MM.1S (cell line): ENCODE data around the gene CLTB.

Source experiments
- DNase-seq: peaks from one replicate; pipeline ENCODE4 v3.0.0-alpha.2; 2015
- H2AFZ ChIP-seq: fragments of 300-600 bp; sonication (generic); 2 replicates; pipeline ENCODE4 v1.6.0; 2016; ENCODE audit warnings: antibody characterized with exemption, low read length
- H3F3A ChIP-seq: fragments of 300-600 bp; sonication (generic); 2 replicates; pipeline ENCODE4 v1.6.1; 2016; ENCODE audit warnings: mild to moderate bottlenecking, antibody characterized with exemption, low read length, moderate library complexity, mixed read lengths; ENCODE audit not compliant: insufficient read depth
- H3K27ac ChIP-seq: fragments of 300-600 bp; sonication (generic); 2 replicates; pipeline ENCODE4 v1.5.1; 2016; ENCODE audit warnings: mild to moderate bottlenecking, low read length
- H3K27me3 ChIP-seq: fragments of 300-600 bp; sonication (generic); replicated peaks from 2 replicates; pipeline ENCODE4 v1.6.0; 2016; ENCODE audit warnings: low read length; ENCODE audit not compliant: insufficient read depth
- H3K36me3 ChIP-seq: fragments of 300-600 bp; sonication (generic); replicated peaks from 2 replicates; pipeline ENCODE4 v1.6.1; 2016; ENCODE audit warnings: mild to moderate bottlenecking, low read length, mixed read lengths; ENCODE audit not compliant: insufficient read depth
- H3K4me1 ChIP-seq: fragments of 300-600 bp; sonication (generic); 2 replicates; pipeline ENCODE4 v1.6.1; 2016; ENCODE audit warnings: low read length, mixed read lengths
- H3K4me2 ChIP-seq: fragments of 300-600 bp; sonication (generic); 2 replicates; pipeline ENCODE4 v1.6.0; 2016; ENCODE audit warnings: low read depth, low read length
- H3K4me3 ChIP-seq: fragments of 300-600 bp; sonication (generic); 2 replicates; pipeline ENCODE4 v1.5.1; 2016; ENCODE audit warnings: low read length, mixed read lengths
- H3K79me2 ChIP-seq: fragments of 300-600 bp; sonication (generic); 2 replicates; pipeline ENCODE4 v1.6.1; 2016; ENCODE audit warnings: mixed run types, low read length, mixed read lengths
- H3K9ac ChIP-seq: fragments of 300-600 bp; sonication (generic); 2 replicates; pipeline ENCODE4 v1.6.1; 2016; ENCODE audit warnings: low read length, mixed read lengths
- H3K9me2 ChIP-seq: fragments of 300-600 bp; sonication (generic); replicated peaks from 2 replicates; pipeline ENCODE4 v1.6.1; 2016; ENCODE audit warnings: mild to moderate bottlenecking, low read length, mixed read lengths; ENCODE audit not compliant: insufficient read depth
- H3K9me3 ChIP-seq: fragments of 300-600 bp; sonication (generic); replicated peaks from 2 replicates; pipeline ENCODE4 v1.6.1; 2016; ENCODE audit warnings: mild to moderate bottlenecking, low read length, mixed read lengths; ENCODE audit not compliant: insufficient read depth
- H4K20me1 ChIP-seq: fragments of 300-600 bp; sonication (generic); 2 replicates; pipeline ENCODE4 v1.6.1; 2016; ENCODE audit warnings: mild to moderate bottlenecking, low read length, moderate library complexity, mixed read lengths; ENCODE audit not compliant: insufficient read depth
- EZH2 ChIP-seq: fragments of 300-600 bp; sonication (generic); optimal IDR thresholded peaks from 2 replicates; pipeline ENCODE3; 2017; ENCODE audit warnings: low read depth, mild to moderate bottlenecking, antibody characterized with exemption, low read length, mixed read lengths
- EZH2phosphoT487 ChIP-seq: fragments of 300-600 bp; sonication (generic); IDR thresholded peaks from 2 replicates; pipeline ENCODE4 v1.6.1; 2018; ENCODE audit warnings: antibody characterized with exemption, low read length
- TF ChIP-seq, protein P1 (sequence below): fragments of 300-600 bp; sonication (generic); IDR thresholded peaks from 2 replicates; pipeline ENCODE4 v1.5.1; 2016; ENCODE audit warnings: antibody characterized with exemption, low read length, mixed read lengths

The CLTB gene

DNA sequence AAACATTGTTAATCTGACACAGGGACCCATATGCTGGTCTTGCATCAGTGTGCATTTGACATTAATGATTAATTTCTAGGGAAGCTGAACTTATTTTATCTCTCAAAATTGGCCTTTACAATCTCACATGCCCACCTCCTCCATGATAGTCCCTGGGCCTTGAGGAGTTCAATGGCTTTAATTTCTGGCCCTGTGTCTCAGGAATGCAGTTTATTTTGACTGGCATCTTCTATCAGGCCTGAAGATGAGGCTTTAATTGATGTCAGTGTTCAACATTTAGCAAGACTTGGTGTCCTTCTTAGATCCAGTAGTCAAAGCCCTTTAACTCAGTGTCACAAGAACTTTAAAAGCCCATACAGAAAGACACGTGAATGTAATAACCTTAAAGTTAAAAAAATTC lies 10.5 kb upstream of the CLTB start:
- no peak overlapping the region for H3K9ac ChIP-seq
- H3K27me3 ChIP-seq, result peaks cover 12% of the 10 kb centered on the region; the same call in 1 of the 2 replicates
- H3K9me3 ChIP-seq, result no peaks in the 10 kb centered on the region
- H3K4me1 ChIP-seq, result no peaks in the 10 kb centered on the region
- no peaks in the 10 kb centered on the region for H3K9me2 ChIP-seq
- no peak overlapping the region for H3K27ac ChIP-seq
- H3K4me2 ChIP-seq, result no peak overlapping the region
- no peaks in the 10 kb centered on the region for H3K36me3 ChIP-seq
- no peaks in the 10 kb centered on the region for H3F3A ChIP-seq
- TF ChIP-seq EZH2 (no peak), EZH2phosphoT487 (no peak)
- no peak overlapping the region for H3K4me3 ChIP-seq
- H4K20me1 ChIP-seq, result no peaks in the 10 kb centered on the region
- H3K79me2 ChIP-seq, result no peaks in the 10 kb centered on the region
- no peak overlapping the region for H2AFZ ChIP-seq
- no peak for DNase-seq

DNA sequence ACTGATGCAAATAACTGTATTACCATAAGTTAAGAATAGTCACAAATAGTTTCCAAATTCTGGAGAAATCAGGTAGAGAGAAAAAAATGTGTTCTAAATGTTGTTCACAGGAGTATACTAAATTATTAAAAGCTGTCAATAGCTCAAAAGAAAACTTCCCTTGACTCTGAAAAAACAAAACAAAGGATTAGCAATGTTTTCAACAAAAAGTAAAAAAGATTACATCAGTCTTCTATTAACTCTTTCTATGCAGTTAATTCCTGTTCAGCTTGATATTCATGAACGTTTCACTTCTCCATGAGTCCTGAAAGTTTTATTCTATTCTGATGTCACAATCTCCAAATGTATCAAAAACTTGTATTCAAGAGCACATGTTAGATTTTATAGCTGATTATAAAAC lies 9.5 kb upstream of the CLTB start:
- Histone ChIP-seq H4K20me1 (no peaks in the 10 kb centered on the region), H2AFZ (no peak overlapping the region), H3K4me3 (no peak overlapping the region), H3K9me3 (no peaks in the 10 kb centered on the region), H3K27me3 (0 out of 2 replicates have a peak, but pooled peaks cover 6% of the 10 kb centered on the region), H3K9me2 (no peaks in the 10 kb centered on the region), H3K4me2 (no peak overlapping the region), H3K4me1 (no peaks in the 10 kb centered on the region), H3K27ac (no peak overlapping the region), H3K79me2 (no peaks in the 10 kb centered on the region), H3K36me3 (no peaks in the 10 kb centered on the region), H3F3A (no peaks in the 10 kb centered on the region), H3K9ac (no peak overlapping the region)
- DNase-seq, result no peak
- TF ChIP-seq, protein P1, sequence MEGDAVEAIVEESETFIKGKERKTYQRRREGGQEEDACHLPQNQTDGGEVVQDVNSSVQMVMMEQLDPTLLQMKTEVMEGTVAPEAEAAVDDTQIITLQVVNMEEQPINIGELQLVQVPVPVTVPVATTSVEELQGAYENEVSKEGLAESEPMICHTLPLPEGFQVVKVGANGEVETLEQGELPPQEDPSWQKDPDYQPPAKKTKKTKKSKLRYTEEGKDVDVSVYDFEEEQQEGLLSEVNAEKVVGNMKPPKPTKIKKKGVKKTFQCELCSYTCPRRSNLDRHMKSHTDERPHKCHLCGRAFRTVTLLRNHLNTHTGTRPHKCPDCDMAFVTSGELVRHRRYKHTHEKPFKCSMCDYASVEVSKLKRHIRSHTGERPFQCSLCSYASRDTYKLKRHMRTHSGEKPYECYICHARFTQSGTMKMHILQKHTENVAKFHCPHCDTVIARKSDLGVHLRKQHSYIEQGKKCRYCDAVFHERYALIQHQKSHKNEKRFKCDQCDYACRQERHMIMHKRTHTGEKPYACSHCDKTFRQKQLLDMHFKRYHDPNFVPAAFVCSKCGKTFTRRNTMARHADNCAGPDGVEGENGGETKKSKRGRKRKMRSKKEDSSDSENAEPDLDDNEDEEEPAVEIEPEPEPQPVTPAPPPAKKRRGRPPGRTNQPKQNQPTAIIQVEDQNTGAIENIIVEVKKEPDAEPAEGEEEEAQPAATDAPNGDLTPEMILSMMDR, result no peak
- no peak for TF ChIP-seq EZH2phosphoT487
- no peak for TF ChIP-seq EZH2

DNA sequence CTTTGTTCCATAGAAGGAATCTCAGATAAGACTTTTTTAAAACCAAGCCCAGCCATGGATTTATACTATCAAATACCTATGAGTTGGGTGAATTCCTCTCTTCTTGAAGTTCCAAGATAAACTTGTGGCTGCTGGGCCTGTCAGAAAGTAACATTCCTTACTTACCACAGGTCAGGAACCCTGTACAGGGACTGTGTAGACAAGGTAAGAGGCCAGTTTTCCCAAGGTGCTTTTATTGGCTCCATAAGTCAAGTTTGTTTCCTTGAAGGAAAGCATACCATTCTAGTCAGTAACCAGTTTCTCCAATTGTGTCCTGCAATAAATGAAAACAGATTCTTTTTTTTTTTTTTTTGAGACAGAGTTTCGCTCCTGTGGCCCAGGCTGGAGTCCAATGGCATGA lies 8.8 kb upstream of the CLTB start:
- H3K27ac ChIP-seq, result no peak overlapping the region
- no peak overlapping the region for H2AFZ ChIP-seq
- H3K4me1 ChIP-seq, result no peaks in the 10 kb centered on the region
- H3F3A ChIP-seq, result no peaks in the 10 kb centered on the region
- no peaks in the 10 kb centered on the region for H3K9me2 ChIP-seq
- no peaks in the 10 kb centered on the region for H3K36me3 ChIP-seq
- H4K20me1 ChIP-seq, result no peaks in the 10 kb centered on the region
- no peak overlapping the region for H3K9ac ChIP-seq
- no peaks in the 10 kb centered on the region for H3K9me3 ChIP-seq
- no peak for TF ChIP-seq EZH2phosphoT487
- TF ChIP-seq, protein P1, result no peak
- no peak for TF ChIP-seq EZH2
- DNase-seq, result no peak
- H3K4me3 ChIP-seq, result no peak overlapping the region
- H3K27me3 ChIP-seq, result 0 out of 2 replicates have a peak, but pooled peaks cover under 1% of the 10 kb centered on the region
- no peak overlapping the region for H3K4me2 ChIP-seq
- H3K79me2 ChIP-seq, result no peaks in the 10 kb centered on the region

DNA sequence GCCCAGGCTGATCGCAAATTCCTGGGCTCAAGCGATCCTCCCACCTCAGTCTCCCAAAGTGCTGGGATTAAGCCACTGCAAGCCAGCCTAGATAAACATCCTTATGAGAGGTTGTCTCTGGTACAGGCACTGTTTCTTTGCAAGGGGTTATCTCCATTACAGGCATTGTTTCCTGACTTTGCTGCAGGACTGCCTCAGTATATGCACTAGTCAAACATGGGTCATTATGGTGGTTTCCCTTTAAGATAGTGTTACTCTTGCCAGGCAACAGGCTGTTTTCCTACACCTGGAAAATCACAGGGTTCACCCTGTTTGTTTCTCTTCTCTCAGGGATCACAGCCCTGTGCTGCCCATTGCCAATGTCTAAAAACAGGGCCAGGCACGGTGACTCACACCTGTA lies 7.8 kb upstream of the CLTB start:
- H3K27me3 ChIP-seq, result no peaks in the 10 kb centered on the region
- H3K9me3 ChIP-seq, result no peaks in the 10 kb centered on the region
- no peak overlapping the region for H3K4me3 ChIP-seq
- no peak for TF ChIP-seq EZH2
- TF ChIP-seq, protein P1, result no peak
- H3K4me1 ChIP-seq, result no peaks in the 10 kb centered on the region
- H3K4me2 ChIP-seq, result no peak overlapping the region
- H3K36me3 ChIP-seq, result no peaks in the 10 kb centered on the region
- DNase-seq, result no peak
- no peaks in the 10 kb centered on the region for H3K79me2 ChIP-seq
- no peaks in the 10 kb centered on the region for H3K9me2 ChIP-seq
- H3K9ac ChIP-seq, result no peak overlapping the region
- no peaks in the 10 kb centered on the region for H4K20me1 ChIP-seq
- no peak overlapping the region for H3K27ac ChIP-seq
- no peak overlapping the region for H2AFZ ChIP-seq
- no peaks in the 10 kb centered on the region for H3F3A ChIP-seq
